ENCODE data around the gene ATG4D.

ATG4D gene

GRCh38 chr19:10503002-10503789 is 40.5 kb upstream of the ATG4D start, which contains the start of gene KEAP1 (continued):
- TF ChIP-seq KLF8 (tag by site-specific recombination; IDR thresholded peaks at IDR 0.05) (peak; percentile 35; the same call in 1 of the 2 replicates), MYNN (tag by site-specific recombination; IDR thresholded peaks at IDR 0.05; ENCODE audit: borderline replicate concordance) (no peak), AEBP2 (tag by site-specific recombination; IDR thresholded peaks at IDR 0.05; ENCODE audit: borderline replicate concordance) (no peak), ZNF302 (tag by site-specific recombination; IDR thresholded peaks at IDR 0.05; ENCODE audit: low read depth) (no peak), YY2 (tag by site-specific recombination; IDR thresholded peaks at IDR 0.05) (0 out of 2 replicates have a peak, but pooled peaks have one; percentile 3), GLI4 (tag by site-specific recombination; IDR thresholded peaks at IDR 0.05) (no peak), HOXD13 (CRISPR knock-in tag; IDR thresholded peaks at IDR 0.05; ENCODE audit: borderline replicate concordance) (no peak), ZNF596 (tag by site-specific recombination; IDR thresholded peaks at IDR 0.05) (no peak), YY1 (tag by site-specific recombination; IDR thresholded peaks at IDR 0.05) (no peak), ZNF785 (tag by site-specific recombination; IDR thresholded peaks at IDR 0.05) (no peak), ZIC2 (tag by site-specific recombination; IDR thresholded peaks at IDR 0.05) (peak; percentile 65), ZNF324 (tag by site-specific recombination; IDR thresholded peaks at IDR 0.05) (0 out of 2 replicates have a peak, but pooled peaks have one; percentile 19), GLIS2 (tag by site-specific recombination; IDR thresholded peaks at IDR 0.05) (peak; percentile 82), ZNF423 (tag by site-specific recombination; IDR thresholded peaks at IDR 0.05) (0 out of 2 replicates have a peak, but pooled peaks have one; percentile 10), ZNF610 (tag by site-specific recombination; IDR thresholded peaks at IDR 0.05; ENCODE audit: borderline replicate concordance) (no peak), ZNF26 (tag by site-specific recombination; IDR thresholded peaks at IDR 0.05) (no peak), ZBTB21 (tag by site-specific recombination; IDR thresholded peaks at IDR 0.05) (no peak), HOXC10 (CRISPR knock-in tag; IDR thresholded peaks at IDR 0.05) (no peak), KLF16 (tag by site-specific recombination; IDR thresholded peaks at IDR 0.05) (no peak), ZBTB20 (tag by site-specific recombination; IDR thresholded peaks at IDR 0.05) (peak; percentile 55; the same call in 1 of the 2 replicates), ZNF146 (tag by site-specific recombination; IDR thresholded peaks at IDR 0.05) (no peak), ZNF2 (tag by site-specific recombination; IDR thresholded peaks at IDR 0.05) (peak; percentile 39; the same call in 1 of the 2 replicates), ZNF362 (tag by site-specific recombination; IDR thresholded peaks at IDR 0.05) (no peak), ZNF747 (tag by site-specific recombination; IDR thresholded peaks at IDR 0.05) (no peak), SETDB1 (IDR thresholded peaks at IDR 0.05; ENCODE audit: insufficient read length, low read length) (no peak), ZNF473 (tag by site-specific recombination; IDR thresholded peaks at IDR 0.05) (no peak), ZNF404 (tag by site-specific recombination; IDR thresholded peaks at IDR 0.05) (no peak), ZFHX2 (tag by site-specific recombination; conservative IDR thresholded peaks at IDR 0.05) (peak; percentile 3; the same call in 1 of the 2 replicates), ZNF624 (tag by site-specific recombination; IDR thresholded peaks at IDR 0.05) (no peak), GLIS1 (tag by site-specific recombination; IDR thresholded peaks at IDR 0.05) (peak; percentile 90), ZBTB17 (tag by site-specific recombination; IDR thresholded peaks at IDR 0.05) (no peak; the same call in 1 of the 2 replicates), ZNF416 (tag by site-specific recombination; IDR thresholded peaks at IDR 0.05) (no peak)
- TF ChIP-seq, protein P1, sequence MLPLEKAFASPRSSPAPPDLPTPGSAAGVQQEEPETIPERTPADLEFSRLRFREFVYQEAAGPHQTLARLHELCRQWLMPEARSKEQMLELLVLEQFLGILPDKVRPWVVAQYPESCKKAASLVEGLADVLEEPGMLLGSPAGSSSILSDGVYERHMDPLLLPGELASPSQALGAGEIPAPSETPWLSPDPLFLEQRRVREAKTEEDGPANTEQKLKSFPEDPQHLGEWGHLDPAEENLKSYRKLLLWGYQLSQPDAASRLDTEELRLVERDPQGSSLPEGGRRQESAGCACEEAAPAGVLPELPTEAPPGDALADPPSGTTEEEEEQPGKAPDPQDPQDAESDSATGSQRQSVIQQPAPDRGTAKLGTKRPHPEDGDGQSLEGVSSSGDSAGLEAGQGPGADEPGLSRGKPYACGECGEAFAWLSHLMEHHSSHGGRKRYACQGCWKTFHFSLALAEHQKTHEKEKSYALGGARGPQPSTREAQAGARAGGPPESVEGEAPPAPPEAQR (tag by site-specific recombination; IDR thresholded peaks at IDR 0.05) = 0 out of 2 replicates have a peak, but pooled peaks have one; percentile 37
- TF ChIP-seq, protein P2, sequence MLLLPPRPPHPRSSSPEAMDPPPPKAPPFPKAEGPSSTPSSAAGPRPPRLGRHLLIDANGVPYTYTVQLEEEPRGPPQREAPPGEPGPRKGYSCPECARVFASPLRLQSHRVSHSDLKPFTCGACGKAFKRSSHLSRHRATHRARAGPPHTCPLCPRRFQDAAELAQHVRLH (tag by site-specific recombination; IDR thresholded peaks at IDR 0.05) = no peak
- TF ChIP-seq, protein P3, sequence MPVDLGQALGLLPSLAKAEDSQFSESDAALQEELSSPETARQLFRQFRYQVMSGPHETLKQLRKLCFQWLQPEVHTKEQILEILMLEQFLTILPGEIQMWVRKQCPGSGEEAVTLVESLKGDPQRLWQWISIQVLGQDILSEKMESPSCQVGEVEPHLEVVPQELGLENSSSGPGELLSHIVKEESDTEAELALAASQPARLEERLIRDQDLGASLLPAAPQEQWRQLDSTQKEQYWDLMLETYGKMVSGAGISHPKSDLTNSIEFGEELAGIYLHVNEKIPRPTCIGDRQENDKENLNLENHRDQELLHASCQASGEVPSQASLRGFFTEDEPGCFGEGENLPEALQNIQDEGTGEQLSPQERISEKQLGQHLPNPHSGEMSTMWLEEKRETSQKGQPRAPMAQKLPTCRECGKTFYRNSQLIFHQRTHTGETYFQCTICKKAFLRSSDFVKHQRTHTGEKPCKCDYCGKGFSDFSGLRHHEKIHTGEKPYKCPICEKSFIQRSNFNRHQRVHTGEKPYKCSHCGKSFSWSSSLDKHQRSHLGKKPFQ (tag by site-specific recombination; IDR thresholded peaks at IDR 0.05) = no peak
